GM12878 (cell line): ENCODE data around the gene ZNF772. TPM values are rescaled to one million over a fixed set of nuclear protein-coding genes. Genes with fewer than 3 reads are reported as not detected.
"Not testable (repeated sequence)": the region's sequence is repeated elsewhere in the genome, so short reads cannot be mapped to it uniquely, and the experiment has no call there.

Experiments
- ATAC-seq: fragments of 200-7000 bp; cut with Tn5 transposase; 3 replicates; pipeline ENCODE4 v1.9.1; 2020; ENCODE audit warnings: mild to moderate bottlenecking, moderate library complexity
- BruUV-seq: library from RNA; stranded (reverse); fragments of 400-500 nt; replicated peaks from 2 replicates; lab custom pipeline; 2021; lab: Mats Ljungman, UMichigan
- CTCF ChIA-PET: fragments of 300-600 bp; sonication (Branson Sonifier 250); formaldehyde crosslinking; extraction: SDS; loops from one replicate; lab custom pipeline; 2021; ENCODE audit warnings: inconsistent platforms; lab: Yijun Ruan, JAX
- POLR2A ChIA-PET: fragments of 350-600 bp; formaldehyde crosslinking; extraction: SDS; loops from one replicate; lab custom pipeline; 2021; ENCODE audit warnings: inconsistent platforms; lab: Charles Lee
- RAD21 ChIA-PET: fragments of 300-600 bp; sonication (Branson Sonifier 250); formaldehyde crosslinking; loops from one replicate; lab custom pipeline; 2023; ENCODE audit warnings: antibody characterized with exemption; ENCODE audit not compliant: unreplicated experiment; lab: Charles Lee
- SMC1A ChIA-PET: fragments of 300-600 bp; sonication (Branson Sonifier 250); formaldehyde crosslinking; loops from one replicate; lab custom pipeline; 2023; ENCODE audit not compliant: unreplicated experiment, uncharacterized antibody; lab: Charles Lee
- DNase-seq: peaks from one replicate; pipeline ENCODE4 v3.0.0-alpha.2; 2011; ENCODE audit warnings: low read depth, low spot score
- FAIRE-seq: peaks from 3 replicates; lab custom pipeline; 2011; peaks lifted over from hg19 to GRCh38; lab: Jason Lieb, UNC
- H2AFZ ChIP-seq: 2 replicates; pipeline ENCODE4 v1.6.0; 2011; ENCODE audit warnings: low read depth, low read length, control low read depth; ENCODE audit not compliant: control insufficient read depth
- H3K27ac ChIP-seq: 2 replicates; pipeline ENCODE4 v1.5.1; 2011; ENCODE audit warnings: control low read depth; ENCODE audit not compliant: control insufficient read depth, insufficient read depth
- H3K27me3 ChIP-seq, 2 experiments: replicated peaks in 1 of 2; 2 replicates each; pipeline versions ENCODE4 v1.6.0 to v1.6.1; 2011; ENCODE audit warnings: low read length in 1 of 2; ENCODE audit not compliant: control insufficient read depth in 2 of 2, insufficient read depth in 2 of 2
- H3K36me3 ChIP-seq, 2 experiments: 2 replicates each; pipeline ENCODE4 v1.5.1; 2011; ENCODE audit warnings: low read length in 1 of 2; ENCODE audit not compliant: control insufficient read depth in 2 of 2, insufficient read depth in 2 of 2
- H3K4me1 ChIP-seq: 2 replicates; pipeline ENCODE4 v1.6.1; 2011; ENCODE audit warnings: mild to moderate bottlenecking, low read length, moderate library complexity, mixed read lengths; ENCODE audit not compliant: control insufficient read depth, insufficient read depth
- H3K4me2 ChIP-seq: 2 replicates; pipeline ENCODE4 v1.6.0; 2011; ENCODE audit warnings: control low read depth; ENCODE audit not compliant: control insufficient read depth, insufficient read depth
- H3K4me3 ChIP-seq: fragments of 200-600 bp; sonication (generic); 2 replicates; pipeline ENCODE4 v1.5.1; 2016
- H3K79me2 ChIP-seq: 2 replicates; pipeline ENCODE4 v1.6.0; 2011; ENCODE audit warnings: low read length; ENCODE audit not compliant: control insufficient read depth, insufficient read depth
- H3K9ac ChIP-seq: 2 replicates; pipeline ENCODE4 v1.8.0; 2011; ENCODE audit warnings: low read length, control low read depth, mixed read lengths; ENCODE audit not compliant: control insufficient read depth, insufficient read depth
- H3K9me3 ChIP-seq: replicated peaks from 3 replicates; pipeline ENCODE4 v1.5.1; 2011; ENCODE audit warnings: mild to moderate bottlenecking, low read length; ENCODE audit not compliant: control insufficient read depth, insufficient read depth
- H4K20me1 ChIP-seq: 2 replicates; pipeline ENCODE4 v1.6.0; 2011; ENCODE audit not compliant: control insufficient read depth, insufficient read depth
- ATF7 ChIP-seq: fragments of 450-650 bp; IDR thresholded peaks from 2 replicates; pipeline ENCODE4 v1.6.1; 2016; ENCODE audit warnings: low read depth, mild to moderate bottlenecking
- CEBPZ ChIP-seq: fragments of 150-350 bp; IDR thresholded peaks from 2 replicates; pipeline ENCODE4 v1.6.1; 2016; ENCODE audit warnings: low read depth, low read length
- CHD2 ChIP-seq: IDR thresholded peaks from 2 replicates; pipeline ENCODE4 v1.6.1; 2011; ENCODE audit warnings: low read depth, low read length, improper control_type of control experiment, borderline replicate concordance
- HDGF ChIP-seq: fragments of 450-650 bp; IDR thresholded peaks from 2 replicates; pipeline ENCODE4 v1.6.1; 2016; ENCODE audit warnings: antibody characterized with exemption
- KLF5 ChIP-seq: fragments of 450-650 bp; IDR thresholded peaks from 2 replicates; pipeline ENCODE4 v1.6.1; 2014; ENCODE audit warnings: mild to moderate bottlenecking; ENCODE audit not compliant: partially characterized antibody
- MYB ChIP-seq: fragments of 150-350 bp; IDR thresholded peaks from 2 replicates; pipeline ENCODE4 v1.6.1; 2014; ENCODE audit warnings: mild to moderate bottlenecking, low read depth, low read length, borderline replicate concordance
- PAX5 ChIP-seq: IDR thresholded peaks from 2 replicates; pipeline ENCODE4 v1.6.1; 2011; ENCODE audit warnings: low read depth, low read length, borderline replicate concordance
- POLR2AphosphoS2 ChIP-seq: IDR thresholded peaks from 2 replicates; pipeline ENCODE4 v1.6.1; 2011; ENCODE audit warnings: low read depth, mild to moderate bottlenecking, low read length, improper control_type of control experiment, moderate library complexity
- POLR2AphosphoS5 ChIP-seq: IDR thresholded peaks from 2 replicates; pipeline ENCODE4 v1.6.1; 2011; ENCODE audit warnings: mild to moderate bottlenecking, low read length, inconsistent platforms
- POU2F2 ChIP-seq: IDR thresholded peaks from 3 replicates; pipeline ENCODE4 v1.6.1; 2011; ENCODE audit warnings: low read depth, mild to moderate bottlenecking, low read length, borderline replicate concordance
- RCOR1 ChIP-seq: conservative IDR thresholded peaks from 2 replicates; pipeline ENCODE4 v1.6.1; 2012; ENCODE audit warnings: low read depth, low read length, improper control_type of control experiment
- RUNX3 ChIP-seq: IDR thresholded peaks from 2 replicates; pipeline ENCODE4 v1.6.1; 2012; ENCODE audit warnings: low read length, inconsistent platforms
- SRF ChIP-seq, 2 experiments: IDR thresholded peaks; 2 replicates each; pipeline ENCODE4 v1.6.1; 2011; ENCODE audit warnings: low read depth in 2 of 2, low read length in 2 of 2, mild to moderate bottlenecking in 1 of 2, moderate library complexity in 1 of 2
- TAF1 ChIP-seq: IDR thresholded peaks from 2 replicates; pipeline ENCODE4 v1.6.1; 2011; ENCODE audit warnings: mild to moderate bottlenecking, low read depth, low read length, borderline replicate concordance
- TARDBP ChIP-seq: IDR thresholded peaks from 2 replicates; pipeline ENCODE4 v1.6.1; 2016; ENCODE audit warnings: borderline replicate concordance
- YBX1 ChIP-seq: fragments of 450-650 bp; IDR thresholded peaks from 2 replicates; pipeline ENCODE4 v1.6.1; 2016; ENCODE audit warnings: antibody characterized with exemption
- YY1 ChIP-seq: IDR thresholded peaks from 2 replicates; pipeline ENCODE4 v1.6.1; 2011; ENCODE audit warnings: low read depth, mild to moderate bottlenecking, low read length
- ZNF207 ChIP-seq: fragments of 450-650 bp; IDR thresholded peaks from 2 replicates; pipeline ENCODE4 v1.6.1; 2014; ENCODE audit warnings: antibody characterized with exemption, mild to moderate bottlenecking, borderline replicate concordance
- WGBS: methylation state at CpG from one replicate; pipeline ENCODE4 v1.1.6; 2016; ENCODE audit warnings: low lambda C conversion rate; ENCODE audit not compliant: insufficient replicate concordance, insufficient coverage; ENCODE audit errors: missing lambda C conversion rate; 5-methylcytosine and 5-hydroxymethylcytosine counted together
- in situ Hi-C: fragments of 300-500 bp; cut with MboI; formaldehyde crosslinking; loops from 9 replicates; pipeline ENCODE4 v1.14.3; 2018; ENCODE audit warnings: mixed read lengths
- intact Hi-C: fragments of 100-400 bp; cut with micrococcal nuclease; formaldehyde crosslinking; loops from one replicate; pipeline ENCODE4 v1.14.2; 2022; ENCODE audit not compliant: unreplicated experiment
- polyA plus RNA-seq, 11 experiments: library from polyadenylated mRNA; depleted of rRNA in 4 of 11; unstranded in 6 of 11; stranded (reverse) in 5 of 11; fragments of >200 nt; fragmentation: Nextera tagmentation in 4 of 11; fragmentation: Illumina TruSeq in 1 of 11; extraction: Ambion mirVana in 4 of 11; extraction: Trizol in 1 of 11; gene quantifications; 1 replicate in 1 of 11; 2 replicates in 10 of 11; pipeline versions ENCODE4 v1.2.1 to v1.2.3, GENCODE V29; 2011 to 2016; ENCODE audit warnings: inconsistent platforms in 2 of 11, missing spikeins in 2 of 11, low read depth in 1 of 11
- total RNA-seq, 4 experiments: library from RNA; depleted of rRNA in 3 of 4; stranded (reverse); fragments of >200 nt in 3 of 4; fragmentation: Illumina TruSeq in 1 of 4; extraction: Trizol in 1 of 4; gene quantifications; 2 replicates each; pipeline versions ENCODE4 v1.2.1 to v1.2.3, GENCODE V29; 2013 to 2021
- TF ChIP-seq, protein P1 (sequence below): fragments of 450-650 bp; IDR thresholded peaks from 2 replicates; pipeline ENCODE4 v1.6.1; 2016; ENCODE audit warnings: mild to moderate bottlenecking

The ZNF772 gene
- total and polyA plus RNA-seq, 10 of the 15 experiments (the other 5 are each of a cell fraction or from before 2014, with no cell fraction given), result 0.42 to 8.7 (median 3.8) TPM

GRCh38 chr19:57499680-57500395 is 22.5 kb upstream of the ZNF772 start, which contains the start of gene ZNF773:
TSS of gene ZNF773 (plus strand) at chr19:57499938. CDS start at chr19:57500081, 143 bp downstream.
- FAIRE-seq, result peak; percentile 97
- H3K4me1 ChIP-seq, H3K27me3 ChIP-seq, BruUV-seq, intact Hi-C loops, CTCF ChIA-PET, in situ Hi-C loops, H3K36me3 ChIP-seq, H4K20me1 ChIP-seq, H3K79me2 ChIP-seq: not testable (repeated sequence)
- RAD21 ChIA-PET, result interaction anchor here (0.6 kb wide), 1 partner anchor 384 kb away, joined by 3 read pairs; no protein-coding TSS in a partner anchor
- peak; percentile 83 for DNase-seq
- POLR2A ChIA-PET, result interaction anchor here (1.0 to 1.5 kb wide), 2 partner anchors 66 to 999 kb away, joined by 3 to 4 read pairs; no protein-coding TSS in a partner anchor
- H3K9me3 ChIP-seq, result peaks cover 16% of the 10 kb centered on the region
- H3K4me2 ChIP-seq, result peak within 1 kb of the TSS; percentile 79
- H2AFZ ChIP-seq, result peak within 1 kb of the TSS; percentile 73
- peak within 1 kb of the TSS; percentile 58 for H3K27ac ChIP-seq
- H3K9ac ChIP-seq, result peak within 1 kb of the TSS; percentile 40; the same call in 1 of the 2 replicates
- H3K4me3 ChIP-seq, result peak within 1 kb of the TSS; percentile 70; the same call in 1 of the 2 replicates
- ATAC-seq, result peak; percentile 100
- SMC1A ChIA-PET, result interaction anchor here (0.9 kb wide), 1 partner anchor 1019 kb away, joined by 3 read pairs; the partner anchor contains the start of gene ZBTB45
- WGBS, result 1% methylated on average over 57 of the region's 69 CpGs
- TF ChIP-seq ATF7, result peak; percentile 46; the same call in 1 of the 2 replicates
- TF ChIP-seq POU2F2, result peak; percentile 60; the same call in 1 of the 3 replicates
- TF ChIP-seq ZNF207, result peak; percentile 86
- TF ChIP-seq YBX1, result peak; percentile 90
- peak; percentile 40 for TF ChIP-seq RUNX3
- 0 out of 2 replicates have a peak, but pooled peaks have one; percentile 43 for TF ChIP-seq CEBPZ
- peak; percentile 63 for TF ChIP-seq YY1
- peak in 1 of 2 experiments; percentile 2; a peak in 2 of 4 replicates for TF ChIP-seq SRF (IDR thresholded peaks at IDR 0.05; ENCODE audit: low read depth in 2 of 2, low read length in 2 of 2)
- TF ChIP-seq TARDBP, result peak; percentile 72; the same call in 1 of the 2 replicates
- 0 out of 2 replicates have a peak, but pooled peaks have one; percentile 64 for TF ChIP-seq RCOR1
- peak; percentile 60 for TF ChIP-seq POLR2AphosphoS2
- TF ChIP-seq MYB, result 0 out of 2 replicates have a peak, but pooled peaks have one; percentile 35
- TF ChIP-seq, protein P1, sequence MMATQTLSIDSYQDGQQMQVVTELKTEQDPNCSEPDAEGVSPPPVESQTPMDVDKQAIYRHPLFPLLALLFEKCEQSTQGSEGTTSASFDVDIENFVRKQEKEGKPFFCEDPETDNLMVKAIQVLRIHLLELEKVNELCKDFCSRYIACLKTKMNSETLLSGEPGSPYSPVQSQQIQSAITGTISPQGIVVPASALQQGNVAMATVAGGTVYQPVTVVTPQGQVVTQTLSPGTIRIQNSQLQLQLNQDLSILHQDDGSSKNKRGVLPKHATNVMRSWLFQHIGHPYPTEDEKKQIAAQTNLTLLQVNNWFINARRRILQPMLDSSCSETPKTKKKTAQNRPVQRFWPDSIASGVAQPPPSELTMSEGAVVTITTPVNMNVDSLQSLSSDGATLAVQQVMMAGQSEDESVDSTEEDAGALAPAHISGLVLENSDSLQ, result peak; percentile 80
- peak; percentile 89 for TF ChIP-seq KLF5
- 0 out of 2 replicates have a peak, but pooled peaks have one; percentile 21 for TF ChIP-seq PAX5
- TF ChIP-seq TAF1, result peak; percentile 60; the same call in 1 of the 2 replicates
- TF ChIP-seq CHD2, result peak; percentile 93
- 0 out of 2 replicates have a peak, but pooled peaks have one; percentile 79 for TF ChIP-seq HDGF
- peak; percentile 80 for TF ChIP-seq POLR2AphosphoS5
